ENCODE data around the gene ESPN. TPM values are rescaled to one million over a fixed set of nuclear protein-coding genes. Genes with fewer than 3 reads are reported as not detected.

ESPN gene
- total and polyA plus RNA-seq, 12 donors, result 0.16 to 10.8 (median 6.1) TPM

DNA sequence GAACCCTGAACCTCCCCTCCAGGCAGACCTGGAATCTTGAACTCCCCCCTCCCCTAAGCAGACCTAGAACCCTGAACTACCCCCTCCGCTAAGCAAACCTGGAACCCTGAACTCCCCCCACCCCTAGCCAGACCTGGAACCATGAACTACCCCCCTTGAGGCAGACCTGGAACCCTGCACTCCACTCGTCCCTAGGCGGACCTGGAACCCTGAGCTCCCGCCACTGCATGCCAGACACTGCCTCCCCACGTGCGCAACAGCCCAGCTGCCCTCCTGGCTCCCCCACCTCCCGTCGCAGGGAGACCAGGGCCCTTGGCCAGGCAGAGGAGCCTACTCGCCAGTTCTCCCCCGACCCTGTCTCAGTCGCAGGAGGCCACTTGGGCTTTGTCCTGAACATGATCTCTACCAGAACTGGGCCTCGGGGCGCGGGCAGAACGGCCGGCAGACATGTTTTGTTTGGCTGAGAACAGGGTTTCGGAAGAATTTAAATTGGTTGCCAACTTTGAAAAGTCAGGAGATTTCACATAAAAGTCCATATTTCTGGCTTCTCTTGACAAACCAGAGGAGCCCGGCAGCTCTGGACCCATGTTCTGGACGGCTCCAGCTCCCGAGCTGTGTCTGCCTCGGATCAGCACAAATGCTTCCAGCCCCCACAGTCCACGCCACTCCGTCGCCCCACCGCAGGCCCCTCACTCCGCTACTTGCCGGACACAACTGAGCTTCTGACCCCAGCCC is 76.1 kb downstream of the ESPN start:
- no peaks in the 10 kb centered on the region for H3K9me3 ChIP-seq (replicated peaks in 1 of 3)
- H3K36me3 ChIP-seq (replicated peaks in 1 of 2), result no peaks in the 10 kb centered on the region
- no peak for TF ChIP-seq POLR2A (IDR thresholded peaks at IDR 0.05)
- no peak for TF ChIP-seq CTCF (IDR thresholded peaks at IDR 0.05)
- intact Hi-C loops (cut with DNase I), result no loop called here
- H3K4me1 ChIP-seq (replicated peaks in 1 of 2), result peaks cover 35 to 57% of the 10 kb centered on the region in 2 donors
- no peaks in the 10 kb centered on the region for H3K27me3 ChIP-seq
- peak overlapping the region in 2 of 5 donors; percentile 49 to 72 for H3K27ac ChIP-seq
- no peak overlapping the region for H3K4me3 ChIP-seq
- no peak for DNase-seq
- 71 to 89% (median 83%) methylated on average over 10 to 27 of the region's 27 CpGs for WGBS, 4 donors

DNA sequence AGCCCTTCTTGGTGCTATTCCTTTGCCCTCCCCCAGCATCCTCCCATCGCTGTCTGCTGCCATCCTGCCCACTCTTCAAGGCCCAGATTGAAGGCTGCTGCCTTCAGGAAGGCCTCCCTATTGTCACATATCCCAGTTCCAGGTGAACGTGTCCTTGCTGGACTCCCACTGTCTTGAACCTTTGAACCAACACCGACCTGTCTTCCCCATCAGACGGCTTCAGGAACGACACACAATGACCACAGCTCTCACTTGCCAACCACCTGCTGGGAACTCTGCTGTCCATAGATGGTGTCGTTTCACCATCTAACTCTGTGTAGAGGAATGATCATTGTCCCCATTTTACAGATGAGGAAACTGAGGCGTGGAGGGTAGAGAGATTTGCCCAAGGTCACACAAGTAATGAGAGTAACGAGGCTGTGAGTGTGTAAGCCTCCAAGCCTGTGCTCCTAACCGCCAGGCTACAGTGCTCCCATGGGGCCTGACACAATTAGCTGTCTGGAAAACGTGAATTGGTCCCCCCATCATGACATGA is 76.8 kb downstream of the ESPN start:
- H3K27me3 ChIP-seq, result no peaks in the 10 kb centered on the region
- peak overlapping the region in 3 of 5 donors; percentile 6 to 72 (median 49) for H3K27ac ChIP-seq
- H3K4me3 ChIP-seq, result no peak overlapping the region
- TF ChIP-seq CTCF (IDR thresholded peaks at IDR 0.05), result no peak
- TF ChIP-seq POLR2A (IDR thresholded peaks at IDR 0.05), result no peak
- no peaks in the 10 kb centered on the region for H3K36me3 ChIP-seq (replicated peaks in 1 of 2)
- H3K9me3 ChIP-seq (replicated peaks in 1 of 3), result no peaks in the 10 kb centered on the region
- H3K4me1 ChIP-seq (replicated peaks in 1 of 2), result peaks cover 30 to 52% of the 10 kb centered on the region in 2 donors
- intact Hi-C loops (cut with DNase I), result no loop called here
- no peak for DNase-seq
- WGBS, 4 donors, result 66 to 81% (median 72%) methylated on average over 8 to 10 of the region's 10 CpGs

- H3K4me3 ChIP-seq, result no peak overlapping the region
- H3K9me3 ChIP-seq (replicated peaks in 1 of 3), result no peaks in the 10 kb centered on the region
- no peaks in the 10 kb centered on the region for H3K36me3 ChIP-seq (replicated peaks in 1 of 2)
- peak overlapping the region in 3 of 5 donors; percentile 6 to 72 (median 49) for H3K27ac ChIP-seq
- WGBS, 4 donors, result 19 to 61% (median 52%) methylated on average over 5 to 31 of the region's 31 CpGs
- DNase-seq, result peak; percentile 68 to 84 (median 78)
- no peaks in the 10 kb centered on the region for H3K27me3 ChIP-seq
- H3K4me1 ChIP-seq (replicated peaks in 1 of 2), result peaks cover 25 to 55% of the 10 kb centered on the region in 2 donors
- intact Hi-C loops (cut with DNase I), result no loop called here
- TF ChIP-seq POLR2A (IDR thresholded peaks at IDR 0.05) (no peak), CTCF (IDR thresholded peaks at IDR 0.05) (no peak)
Observed at GRCh38 chr1:6502000-6502891, 77.7 kb downstream of the ESPN start.

Measured in adrenal gland (tissue), 12 donors.